Measurements from ENCODE around the gene CYTH3.

DNA sequence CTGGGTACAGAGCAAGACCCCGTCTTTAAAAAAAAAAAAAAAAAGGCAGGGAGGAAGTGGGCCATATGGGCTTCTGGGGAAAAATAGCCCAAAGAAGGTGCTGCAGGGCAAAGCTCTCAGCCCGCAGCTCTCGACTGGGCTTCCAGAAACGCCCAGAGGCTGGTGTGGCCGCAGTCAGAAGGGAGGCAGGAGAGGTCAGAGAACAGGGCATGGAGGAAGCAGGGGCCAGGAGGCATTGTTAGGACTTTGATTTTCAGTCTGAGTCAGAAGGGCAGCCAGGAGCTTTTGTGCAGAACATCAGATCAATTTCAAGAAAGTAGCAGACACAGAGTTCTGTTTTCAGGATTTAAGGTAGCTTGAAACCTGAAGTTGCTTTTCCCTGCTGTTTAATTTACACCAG is 35.3 kb upstream of the CYTH3 start:
- TF ChIP-seq RCOR1 (IDR thresholded peaks at IDR 0.05; ENCODE audit: borderline replicate concordance in 1 of 2, low read depth in 2 of 2, low read length in 2 of 2) (no peak), POLR2A (conservative IDR thresholded peaks at IDR 0.05) (no peak), HDAC2 (IDR thresholded peaks at IDR 0.05) (no peak), ZNF274 (IDR thresholded peaks at IDR 0.05; ENCODE audit: borderline replicate concordance, low read depth, low read length) (no peak), ATF1 (CRISPR knock-in tag; IDR thresholded peaks at IDR 0.05) (no peak), ATF1 (tag; IDR thresholded peaks at IDR 0.05) (no peak), SIN3A (IDR thresholded peaks at IDR 0.05; ENCODE audit: borderline replicate concordance in 2 of 2, control insufficient read depth in 1 of 2, low read depth in 2 of 2, low read length in 2 of 2) (no peak), ZNF780A (CRISPR knock-in tag; IDR thresholded peaks at IDR 0.05) (no peak), EHMT2 (IDR thresholded peaks at IDR 0.05) (no peak), ZBTB7A (IDR thresholded peaks at IDR 0.05; ENCODE audit: borderline replicate concordance, control insufficient read depth, low read depth, low read length) (no peak)
- TF ChIP-seq, protein P1, sequence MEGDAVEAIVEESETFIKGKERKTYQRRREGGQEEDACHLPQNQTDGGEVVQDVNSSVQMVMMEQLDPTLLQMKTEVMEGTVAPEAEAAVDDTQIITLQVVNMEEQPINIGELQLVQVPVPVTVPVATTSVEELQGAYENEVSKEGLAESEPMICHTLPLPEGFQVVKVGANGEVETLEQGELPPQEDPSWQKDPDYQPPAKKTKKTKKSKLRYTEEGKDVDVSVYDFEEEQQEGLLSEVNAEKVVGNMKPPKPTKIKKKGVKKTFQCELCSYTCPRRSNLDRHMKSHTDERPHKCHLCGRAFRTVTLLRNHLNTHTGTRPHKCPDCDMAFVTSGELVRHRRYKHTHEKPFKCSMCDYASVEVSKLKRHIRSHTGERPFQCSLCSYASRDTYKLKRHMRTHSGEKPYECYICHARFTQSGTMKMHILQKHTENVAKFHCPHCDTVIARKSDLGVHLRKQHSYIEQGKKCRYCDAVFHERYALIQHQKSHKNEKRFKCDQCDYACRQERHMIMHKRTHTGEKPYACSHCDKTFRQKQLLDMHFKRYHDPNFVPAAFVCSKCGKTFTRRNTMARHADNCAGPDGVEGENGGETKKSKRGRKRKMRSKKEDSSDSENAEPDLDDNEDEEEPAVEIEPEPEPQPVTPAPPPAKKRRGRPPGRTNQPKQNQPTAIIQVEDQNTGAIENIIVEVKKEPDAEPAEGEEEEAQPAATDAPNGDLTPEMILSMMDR (IDR thresholded peaks at IDR 0.05 in 2 of 3, conservative IDR thresholded peaks at IDR 0.05 in 1 of 3; ENCODE audit: insufficient read depth in 2 of 3, low read depth in 1 of 3, low read length in 3 of 3), result no peak

Data from K562 (cell line).